Suprapubic skin (tissue), 3 donors: ENCODE data around the gene GPANK1.

Source experiments
- CTCF ChIP-seq, 2 donors: fragments of 200-600 bp in 1 of 2; fragments of 450-650 bp in 1 of 2; sonication (generic) in 1 of 2; IDR thresholded peaks; one replicate each; pipeline ENCODE4 v1.5.1; 2016 to 2019; ENCODE audit warnings: antibody characterized with exemption in 2 of 2, mild to moderate bottlenecking in 1 of 2, moderate library complexity in 1 of 2
- EP300 ChIP-seq: sonication (generic); formaldehyde crosslinking; IDR thresholded peaks from one replicate; pipeline ENCODE4 v1.6.1; 2017; ENCODE audit warnings: antibody characterized with exemption

- TF ChIP-seq CTCF (IDR thresholded peaks at IDR 0.05): no peak
- TF ChIP-seq EP300: no peak
Measured at GRCh38 chr6:31662124-31662723, 2.6 kb downstream of the GPANK1 start.
